SHP77 (cell line): ENCODE measurements around the gene RGS7BP.

Experiments
- DNase-seq, 2 experiments: peaks; one replicate each; lab custom pipeline; 2025; lab: John Stamatoyannopoulos, UW

Gene RGS7BP

DNA sequence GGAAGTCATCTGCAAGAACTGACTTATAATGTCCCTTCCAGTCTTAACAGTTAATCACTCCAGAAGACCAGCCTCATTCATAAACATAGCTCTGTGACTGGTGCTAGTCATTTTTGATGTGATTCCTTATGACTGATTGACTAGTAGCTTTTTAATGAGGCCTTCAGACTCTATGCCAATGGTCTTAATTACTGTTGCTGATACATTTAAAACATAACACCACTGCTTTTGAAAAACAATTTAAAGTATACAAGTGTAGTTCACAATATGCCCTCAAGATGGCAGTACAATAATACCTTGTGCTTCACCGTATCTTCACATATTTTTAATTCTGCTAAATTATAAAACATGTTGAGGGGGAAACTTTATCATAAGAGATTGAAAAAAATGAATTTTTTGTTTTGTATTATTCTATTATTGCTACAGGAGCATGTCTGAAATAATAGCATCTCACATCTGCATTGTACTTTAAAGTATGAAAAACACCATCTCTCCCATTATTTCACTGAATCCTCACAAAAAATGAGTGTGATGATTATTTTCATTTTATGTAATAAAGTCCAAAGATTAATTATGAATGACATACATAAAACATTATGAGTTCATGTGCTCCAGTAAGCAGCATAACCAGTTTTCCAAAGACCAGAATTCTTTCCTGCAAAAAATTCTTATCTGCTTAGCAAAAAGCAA lies 129.3 kb downstream of the RGS7BP start:
- DNase-seq = no peak

DNA sequence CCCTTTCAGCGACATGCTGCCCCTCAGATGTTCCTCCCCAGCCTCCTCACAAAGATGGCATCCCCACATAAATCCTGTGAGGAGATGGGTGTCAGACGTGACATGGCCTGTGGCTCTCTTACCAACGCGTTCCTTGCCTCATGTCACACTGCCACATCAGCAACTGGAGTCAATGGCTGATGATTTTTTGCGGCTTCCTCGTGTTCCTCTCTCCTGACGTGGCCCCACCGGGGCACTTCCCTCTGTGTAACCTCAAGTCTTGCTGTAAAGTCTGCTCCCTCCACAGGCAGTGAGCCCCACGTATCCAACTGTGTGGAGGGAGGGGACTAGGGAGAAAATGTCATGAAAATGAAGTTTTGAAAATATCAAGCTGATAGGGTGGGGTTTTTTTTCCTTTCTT lies 131.3 kb downstream of the RGS7BP start:
- DNase-seq = no peak

DNA sequence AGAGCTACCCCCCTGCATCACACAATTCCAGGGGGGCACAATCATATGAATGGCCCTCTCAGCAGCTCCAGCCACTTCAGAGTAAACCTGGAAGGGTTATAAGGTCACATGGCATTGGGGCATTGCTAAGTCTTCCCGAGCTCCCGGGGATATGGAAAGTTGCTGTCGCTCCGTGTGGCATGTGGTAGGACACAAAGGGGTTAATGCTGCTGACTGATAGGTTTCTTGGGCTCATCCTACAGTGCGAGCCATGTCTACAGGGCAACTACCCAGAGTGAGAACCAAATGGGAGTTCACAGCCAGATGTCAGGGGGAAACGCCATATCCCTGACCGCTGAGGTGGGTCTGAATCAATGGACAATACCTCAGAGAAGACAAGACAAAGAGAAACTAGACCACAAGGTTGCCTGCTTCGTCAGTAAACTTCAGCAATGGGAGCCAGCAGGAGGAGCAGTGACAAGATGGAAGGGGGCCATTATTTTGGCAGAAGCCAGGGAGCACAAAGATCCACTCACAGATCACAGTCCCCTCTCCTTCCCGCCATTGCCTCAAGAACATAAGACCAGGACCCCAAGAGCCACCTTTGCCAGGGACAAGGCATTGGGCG lies 132.1 kb downstream of the RGS7BP start:
- DNase-seq = no peak

DNA sequence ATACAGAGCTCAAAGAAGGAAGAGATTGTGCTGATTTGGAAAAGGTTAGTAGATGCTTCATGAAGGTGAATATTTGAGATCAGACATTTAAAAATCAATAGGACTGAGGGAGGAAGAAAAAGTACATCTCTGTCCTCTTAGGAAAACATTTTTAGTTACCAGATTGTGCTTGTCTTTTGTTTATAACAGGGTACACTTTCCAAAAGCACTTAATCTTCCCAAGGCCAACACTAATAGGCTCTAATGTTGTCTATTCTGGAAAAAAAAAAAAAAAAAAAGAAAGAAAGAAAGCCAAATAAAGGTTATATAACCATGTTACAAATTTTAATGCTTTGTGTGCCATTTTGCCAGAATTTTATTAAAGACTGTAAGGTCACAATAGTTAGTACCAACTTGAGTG lies 139.0 kb downstream of the RGS7BP start:
- no peak for DNase-seq

DNA sequence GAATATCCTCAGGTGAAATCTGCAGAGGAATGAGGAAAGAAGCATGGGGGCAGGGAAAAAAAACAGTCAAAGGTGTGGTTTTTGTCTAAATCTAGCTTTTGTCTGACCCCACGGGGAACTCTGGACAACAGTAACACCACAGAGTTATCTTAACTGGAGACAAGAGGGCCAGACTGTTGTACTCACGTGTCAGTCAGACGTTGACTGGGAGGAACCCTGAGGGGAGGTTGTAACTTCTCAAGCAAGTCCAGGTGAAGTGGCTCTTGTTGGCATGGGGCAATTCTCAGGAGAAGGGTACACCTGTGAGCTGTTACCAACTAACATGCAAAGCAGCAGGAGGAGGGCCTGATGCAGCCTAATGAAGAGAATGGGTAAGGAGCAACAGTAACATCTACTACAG lies 140.4 kb downstream of the RGS7BP start:
- DNase-seq = no peak

DNA sequence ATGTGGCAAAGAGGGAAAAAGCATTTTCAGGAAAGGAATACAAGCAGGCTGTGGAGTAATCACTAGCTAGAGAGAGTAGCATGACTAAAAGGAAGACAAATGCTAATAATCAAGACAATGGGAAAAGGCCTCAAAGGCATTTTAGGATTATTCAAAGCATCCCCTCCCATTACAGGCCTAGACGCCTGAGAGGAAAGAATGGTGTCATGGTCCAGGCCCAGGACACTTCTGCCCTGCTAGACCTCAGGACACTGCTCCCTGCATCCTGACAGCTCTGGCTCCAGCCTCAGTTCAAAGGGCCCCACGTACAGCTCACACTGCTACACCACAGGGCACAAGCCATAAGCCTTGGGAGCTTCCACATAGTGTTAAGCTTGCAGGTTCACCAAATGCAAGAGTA lies 143.7 kb downstream of the RGS7BP start:
- DNase-seq = no peak

DNA sequence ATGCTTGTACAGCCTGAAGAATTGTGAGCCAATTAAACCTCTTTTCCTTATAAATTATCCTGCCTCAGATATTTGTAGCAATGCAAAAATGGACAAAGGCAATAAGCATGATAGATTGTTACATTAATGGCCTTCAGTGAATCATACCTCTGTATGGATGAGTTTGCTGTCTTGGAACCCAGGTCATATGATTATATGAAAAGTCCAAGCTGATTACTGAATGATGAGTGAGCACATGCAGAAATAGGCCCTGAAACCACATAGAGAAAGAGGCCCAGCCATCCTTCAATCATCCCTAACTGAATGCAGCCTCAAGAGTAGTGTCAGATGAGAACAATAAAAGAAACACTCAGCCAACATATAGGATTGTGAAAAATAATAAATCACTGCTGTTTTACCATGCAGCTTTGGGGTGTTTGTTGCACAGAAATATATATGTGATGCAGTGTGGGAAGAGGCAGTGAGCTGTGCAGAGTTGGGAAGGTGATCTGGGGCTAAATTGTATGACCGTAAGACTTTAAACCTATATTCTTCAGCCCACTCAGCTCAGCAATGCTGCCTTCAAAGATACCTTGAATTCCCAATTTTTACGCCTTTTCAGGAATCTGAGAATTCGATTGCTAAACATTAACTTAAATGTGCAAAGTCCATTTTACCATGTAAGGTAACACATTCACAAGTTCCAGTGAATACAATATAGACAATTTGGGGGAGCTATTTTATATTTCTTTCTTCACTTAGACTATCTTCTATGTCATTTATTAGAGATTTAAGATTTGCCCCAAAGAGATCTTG lies 148.1 kb downstream of the RGS7BP start:
- no peak for DNase-seq

DNA sequence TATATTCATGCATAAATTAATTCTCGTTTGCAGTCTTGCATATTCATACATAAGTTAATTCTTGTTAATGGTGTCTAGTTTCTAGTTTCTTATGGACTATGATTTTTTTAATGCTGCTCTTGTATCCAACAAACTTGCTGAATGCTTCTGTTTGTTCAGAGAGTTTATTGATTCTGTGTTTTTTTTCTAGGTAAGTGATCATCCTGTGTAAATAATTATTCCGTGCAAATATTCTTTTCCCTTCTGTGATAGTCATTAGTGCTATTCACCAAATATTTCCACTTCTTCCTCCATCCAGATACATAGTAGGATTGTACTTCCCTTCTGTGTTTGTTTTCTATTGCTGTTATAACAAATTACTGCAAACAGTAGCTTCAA lies 148.7 kb downstream of the RGS7BP start:
- DNase-seq = no peak

DNA sequence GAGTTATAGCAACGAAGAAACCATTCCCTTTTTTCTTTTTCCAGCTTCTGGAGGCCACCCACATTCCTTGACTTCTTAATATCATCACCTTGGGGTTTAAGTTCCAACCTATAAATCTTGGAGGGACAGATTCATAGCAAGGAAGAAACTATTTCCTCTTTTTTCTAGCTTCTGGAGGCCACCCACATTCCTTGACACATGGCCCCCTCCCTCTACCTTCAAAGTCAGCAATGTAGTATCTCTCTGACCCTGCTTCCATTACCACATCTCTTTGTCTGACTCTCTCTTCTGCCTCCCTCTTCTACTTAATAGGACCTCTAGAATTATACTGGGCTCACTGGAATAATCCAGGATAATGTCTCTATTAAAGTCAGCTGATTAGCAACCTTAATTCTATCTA lies 149.8 kb downstream of the RGS7BP start:
- DNase-seq = no peak

DNA sequence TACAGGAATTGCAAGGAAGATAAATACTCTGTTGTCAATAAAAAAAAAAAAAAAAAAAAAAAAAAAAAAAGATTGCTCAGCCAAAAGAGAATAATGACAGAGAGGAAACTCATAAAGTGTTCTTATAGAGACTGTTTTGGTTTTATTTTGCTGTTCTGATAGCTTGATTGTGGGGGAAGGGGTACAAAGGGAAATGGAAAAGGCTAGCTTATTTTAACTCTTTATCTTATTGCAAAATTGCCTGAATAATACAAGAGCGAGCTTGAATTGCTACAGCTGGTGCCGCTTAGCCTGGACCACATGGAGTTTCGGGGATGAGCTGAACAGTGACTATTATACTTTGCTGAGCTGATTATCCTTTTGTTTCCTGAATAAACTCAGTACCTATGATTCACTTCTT lies 153.5 kb downstream of the RGS7BP start:
- no peak for DNase-seq
